GM12878 (cell line): ENCODE data around the gene ZNF367. TPM values are rescaled to one million over a fixed set of nuclear protein-coding genes. Genes with fewer than 3 reads are reported as not detected.
A peak's percentile ranks its signal among the peaks of the same experiment; 100 is the strongest.

ENCODE experiments used
- ATF7 ChIP-seq: fragments of 450-650 bp; IDR thresholded peaks from 2 replicates; pipeline ENCODE4 v1.6.1; 2016; ENCODE audit warnings: low read depth, mild to moderate bottlenecking
- CBX5 ChIP-seq: sonication (generic); IDR thresholded peaks from 2 replicates; pipeline ENCODE4 v1.6.1; 2016; ENCODE audit warnings: low read depth, moderate library complexity, mild to moderate bottlenecking, inconsistent platforms
- CHD2 ChIP-seq: IDR thresholded peaks from 2 replicates; pipeline ENCODE4 v1.6.1; 2011; ENCODE audit warnings: low read depth, low read length, improper control_type of control experiment, borderline replicate concordance
- FOS ChIP-seq: IDR thresholded peaks from 3 replicates; pipeline ENCODE4 v1.6.1; 2011; ENCODE audit warnings: borderline replicate concordance; ENCODE audit not compliant: insufficient read length; ENCODE audit errors: extremely low read depth
- HDAC2 ChIP-seq: fragments of 200-600 bp; sonication (generic); IDR thresholded peaks from 2 replicates; pipeline ENCODE4 v1.6.1; 2017
- MAX ChIP-seq: IDR thresholded peaks from 2 replicates; pipeline ENCODE4 v1.6.1; 2012; ENCODE audit warnings: low read depth, low read length, improper control_type of control experiment
- MTA3 ChIP-seq: IDR thresholded peaks from 2 replicates; pipeline ENCODE4 v1.6.1; 2012; ENCODE audit warnings: low read length, inconsistent platforms, borderline replicate concordance
- NRF1 ChIP-seq: conservative IDR thresholded peaks from 2 replicates; pipeline ENCODE4 v1.6.1; 2011; ENCODE audit warnings: mild to moderate bottlenecking, low read depth, low read length, improper control_type of control experiment
- POLR2A ChIP-seq: IDR thresholded peaks from 2 replicates; pipeline ENCODE4 v1.6.1; 2011; ENCODE audit warnings: low read depth, mild to moderate bottlenecking, low read length
- POLR2AphosphoS2 ChIP-seq: IDR thresholded peaks from 2 replicates; pipeline ENCODE4 v1.6.1; 2011; ENCODE audit warnings: low read depth, mild to moderate bottlenecking, low read length, improper control_type of control experiment, moderate library complexity
- PRDM15 ChIP-seq: fragments of 450-650 bp; formaldehyde crosslinking; IDR thresholded peaks from 2 replicates; pipeline ENCODE4 v1.4.0; 2020; ENCODE audit warnings: mild to moderate bottlenecking, moderate library complexity
- REST ChIP-seq: IDR thresholded peaks from 2 replicates; pipeline ENCODE4 v1.6.1; 2012; ENCODE audit warnings: mild to moderate bottlenecking, low read depth, low read length
- ZNF217 ChIP-seq: fragments of 450-650 bp; IDR thresholded peaks from 2 replicates; pipeline ENCODE4 v1.6.1; 2017; ENCODE audit warnings: antibody characterized with exemption, mild to moderate bottlenecking
- ZNF592 ChIP-seq: fragments of 450-650 bp; IDR thresholded peaks from 2 replicates; pipeline ENCODE4 v1.6.1; 2017; ENCODE audit warnings: mild to moderate bottlenecking, moderate library complexity
- ZNF622 ChIP-seq: fragments of 450-650 bp; IDR thresholded peaks from 2 replicates; pipeline ENCODE4 v1.6.1; 2017; ENCODE audit warnings: mild to moderate bottlenecking, inconsistent platforms
- polyA plus RNA-seq, 11 experiments: library from polyadenylated mRNA; depleted of rRNA in 4 of 11; unstranded in 6 of 11; stranded (reverse) in 5 of 11; fragments of >200 nt; fragmentation: Nextera tagmentation in 4 of 11; fragmentation: Illumina TruSeq in 1 of 11; extraction: Ambion mirVana in 4 of 11; extraction: Trizol in 1 of 11; gene quantifications; 1 replicate in 1 of 11; 2 replicates in 10 of 11; pipeline versions ENCODE4 v1.2.1 to v1.2.3, GENCODE V29; 2011 to 2016; ENCODE audit warnings: inconsistent platforms in 2 of 11, missing spikeins in 2 of 11, low read depth in 1 of 11
- total RNA-seq, 4 experiments: library from RNA; depleted of rRNA in 3 of 4; stranded (reverse); fragments of >200 nt in 3 of 4; fragmentation: Illumina TruSeq in 1 of 4; extraction: Trizol in 1 of 4; gene quantifications; 2 replicates each; pipeline versions ENCODE4 v1.2.1 to v1.2.3, GENCODE V29; 2013 to 2021
- TF ChIP-seq, protein P1 (sequence below): fragments of 450-650 bp; IDR thresholded peaks from 2 replicates; pipeline ENCODE4 v1.6.1; 2017; ENCODE audit warnings: mild to moderate bottlenecking, low read depth, inconsistent platforms; ENCODE audit not compliant: poor library complexity, severe bottlenecking

The ZNF367 gene
- total and polyA plus RNA-seq, 10 of the 15 experiments (the other 5 are each of a cell fraction or from before 2014, with no cell fraction given), result 2.9 to 16.3 (median 11.1) TPM

DNA sequence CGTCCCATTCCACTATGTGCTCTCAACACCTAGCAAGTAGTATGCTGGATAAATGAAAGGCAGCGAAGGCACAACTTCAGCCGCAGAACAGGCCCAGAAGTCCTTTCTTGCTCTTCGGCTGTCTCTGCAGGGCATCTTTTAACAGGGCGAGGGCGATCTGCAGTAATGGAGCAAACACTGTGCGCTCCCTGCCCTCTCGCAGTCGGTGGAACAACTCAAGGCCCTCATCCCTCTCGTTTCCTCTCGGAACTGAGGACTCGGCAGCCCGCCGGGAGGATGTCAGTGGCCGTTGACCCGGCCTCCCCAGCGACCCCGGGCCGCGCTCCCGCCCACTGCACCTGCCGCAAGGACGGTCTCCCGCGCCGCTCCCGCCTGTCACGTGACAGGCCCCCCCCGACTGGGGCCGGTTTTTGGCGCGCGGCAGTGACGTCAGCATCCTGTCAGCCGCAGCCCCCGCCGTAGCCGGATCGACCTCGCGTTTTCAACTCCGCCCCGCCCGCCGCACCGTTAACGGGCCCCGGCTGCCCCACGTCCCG, 1.1 kb downstream of the ZNF367 start (continued):
- TF ChIP-seq ZNF592 (no peak), ZNF217 (0 out of 2 replicates have a peak, but pooled peaks have one; percentile 31), PRDM15 (CRISPR knock-in tag) (peak; percentile 77), HDAC2 (no peak), FOS (no peak), NRF1 (no peak), MTA3 (no peak), ZNF622 (no peak), REST (no peak), MAX (peak; percentile 82), POLR2AphosphoS2 (no peak), POLR2A (peak; percentile 81), CHD2 (peak; percentile 57; the same call in 1 of the 2 replicates), ATF7 (peak; percentile 55), CBX5 (no peak)
- TF ChIP-seq, protein P1, sequence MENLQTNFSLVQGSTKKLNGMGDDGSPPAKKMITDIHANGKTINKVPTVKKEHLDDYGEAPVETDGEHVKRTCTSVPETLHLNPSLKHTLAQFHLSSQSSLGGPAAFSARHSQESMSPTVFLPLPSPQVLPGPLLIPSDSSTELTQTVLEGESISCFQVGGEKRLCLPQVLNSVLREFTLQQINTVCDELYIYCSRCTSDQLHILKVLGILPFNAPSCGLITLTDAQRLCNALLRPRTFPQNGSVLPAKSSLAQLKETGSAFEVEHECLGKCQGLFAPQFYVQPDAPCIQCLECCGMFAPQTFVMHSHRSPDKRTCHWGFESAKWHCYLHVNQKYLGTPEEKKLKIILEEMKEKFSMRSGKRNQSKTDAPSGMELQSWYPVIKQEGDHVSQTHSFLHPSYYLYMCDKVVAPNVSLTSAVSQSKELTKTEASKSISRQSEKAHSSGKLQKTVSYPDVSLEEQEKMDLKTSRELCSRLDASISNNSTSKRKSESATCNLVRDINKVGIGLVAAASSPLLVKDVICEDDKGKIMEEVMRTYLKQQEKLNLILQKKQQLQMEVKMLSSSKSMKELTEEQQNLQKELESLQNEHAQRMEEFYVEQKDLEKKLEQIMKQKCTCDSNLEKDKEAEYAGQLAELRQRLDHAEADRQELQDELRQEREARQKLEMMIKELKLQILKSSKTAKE, result peak; percentile 28
